ENCODE data around the gene SLC5A1. TPM values are rescaled to one million over a fixed set of nuclear protein-coding genes. Genes with fewer than 3 reads are reported as not detected.

SLC5A1 gene
- total and polyA plus RNA-seq, 2 of the 13 experiments (the other 11 are each of a cell fraction or from before 2014, with no cell fraction given), result not detected

DNA sequence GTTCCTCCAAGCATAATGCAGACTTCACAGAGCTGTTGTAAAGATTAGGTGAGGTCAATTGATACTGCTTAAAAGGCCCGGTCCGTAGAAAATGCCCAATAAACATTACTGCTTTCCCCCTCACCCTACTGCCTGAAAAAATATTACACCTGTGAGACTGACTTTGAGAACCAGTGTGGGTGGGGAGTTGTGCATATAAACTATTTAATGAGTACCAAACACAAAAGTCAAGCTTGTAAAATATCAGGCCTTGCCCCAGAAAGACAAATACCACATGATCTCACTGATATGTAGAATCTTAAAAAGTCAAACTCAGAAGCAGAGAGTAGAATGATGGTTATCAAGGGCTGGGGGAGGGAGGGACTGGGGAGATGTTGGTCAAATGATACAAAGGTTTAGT is 69.3 kb downstream of the SLC5A1 start (continued):
- TF ChIP-seq, protein P1, sequence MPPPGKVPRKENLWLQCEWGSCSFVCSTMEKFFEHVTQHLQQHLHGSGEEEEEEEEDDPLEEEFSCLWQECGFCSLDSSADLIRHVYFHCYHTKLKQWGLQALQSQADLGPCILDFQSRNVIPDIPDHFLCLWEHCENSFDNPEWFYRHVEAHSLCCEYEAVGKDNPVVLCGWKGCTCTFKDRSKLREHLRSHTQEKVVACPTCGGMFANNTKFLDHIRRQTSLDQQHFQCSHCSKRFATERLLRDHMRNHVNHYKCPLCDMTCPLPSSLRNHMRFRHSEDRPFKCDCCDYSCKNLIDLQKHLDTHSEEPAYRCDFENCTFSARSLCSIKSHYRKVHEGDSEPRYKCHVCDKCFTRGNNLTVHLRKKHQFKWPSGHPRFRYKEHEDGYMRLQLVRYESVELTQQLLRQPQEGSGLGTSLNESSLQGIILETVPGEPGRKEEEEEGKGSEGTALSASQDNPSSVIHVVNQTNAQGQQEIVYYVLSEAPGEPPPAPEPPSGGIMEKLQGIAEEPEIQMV (CRISPR knock-in tag; IDR thresholded peaks at IDR 0.05; ENCODE audit: low read depth), result no peak
- TF ChIP-seq NR3C1 (CRISPR knock-in tag; IDR thresholded peaks at IDR 0.05), result no peak

DNA sequence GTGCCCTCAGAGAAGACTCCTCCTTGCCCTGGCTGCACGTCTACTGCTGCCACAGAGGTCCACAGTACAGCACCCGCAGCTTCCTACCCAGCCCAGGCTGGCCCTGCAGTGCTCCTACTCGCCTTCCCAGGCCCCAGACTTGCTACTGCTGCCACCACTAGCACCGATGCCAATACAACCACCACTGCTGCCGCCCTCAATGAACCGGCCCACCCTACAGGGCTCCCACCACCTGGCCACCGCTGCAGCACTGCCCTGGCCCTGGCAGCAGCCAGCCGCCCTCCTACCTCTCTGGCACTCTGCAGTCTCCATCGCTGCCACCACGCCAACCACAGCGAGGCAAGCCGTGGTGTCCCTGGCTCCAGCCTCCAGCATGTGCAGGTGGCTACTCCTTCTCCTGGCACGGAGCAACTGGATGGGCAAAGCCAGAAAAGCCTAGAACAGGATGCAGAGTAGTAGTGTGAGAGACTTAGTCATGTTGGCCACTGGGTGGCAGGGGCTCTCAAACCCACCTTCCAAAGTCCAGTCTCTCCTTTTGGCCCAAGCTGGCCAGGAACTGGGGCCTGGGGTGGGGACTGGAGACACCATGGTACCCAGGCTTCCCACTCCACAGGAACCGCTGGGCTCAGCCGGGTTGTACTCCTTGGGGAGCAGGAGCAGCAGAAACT is 76.6 kb downstream of the SLC5A1 start:
- Histone ChIP-seq H3K27me3 (ENCODE audit: control insufficient read depth in 1 of 2, insufficient read depth in 2 of 2, low read length in 2 of 2) (peaks cover 0 to 1% of the 10 kb centered on the region in 2 experiments; a peak in 2 of 5 replicates), H3K36me3 (replicated peaks in 1 of 2; ENCODE audit: control insufficient read depth in 1 of 2, insufficient read depth in 2 of 2, low read length in 2 of 2) (no peaks in the 10 kb centered on the region), H3K4me1 (ENCODE audit: insufficient read depth, low read length) (no peaks in the 10 kb centered on the region), H3K79me2 (ENCODE audit: insufficient read depth, low read length) (no peaks in the 10 kb centered on the region), H3K9ac (ENCODE audit: insufficient read depth, low read depth, low read length) (no peak overlapping the region), H4K20me1 (ENCODE audit: insufficient read depth, low read length) (no peaks in the 10 kb centered on the region), H3K4me3 (replicated peaks in 1 of 3; ENCODE audit: insufficient read depth in 1 of 3, low read depth in 2 of 3, low read length in 3 of 3) (no peak overlapping the region), H2AFZ (ENCODE audit: low read length) (no peak overlapping the region), H3K9me3 (ENCODE audit: low read length) (no peaks in the 10 kb centered on the region), H3K4me2 (ENCODE audit: low read depth, low read length) (no peak overlapping the region), H3K27ac (ENCODE audit: extremely low read length, insufficient read depth, low read length) (no peak overlapping the region)
- intact Hi-C loops (cut with micrococcal nuclease; ENCODE audit: unreplicated experiment) (no loop called here), in situ Hi-C loops (cut with HindIII; ENCODE audit: extremely low pct_ligation_motif_present, low pct_unique_long_range_greater_than_20kb) (no loop called here)
- no peak for FAIRE-seq
- WGBS (ENCODE audit: low lambda C conversion rate), result 17% methylated on average over 4 of the region's 15 CpGs
- DNase-seq (ENCODE audit: low spot score), result no peak
- peak; percentile 81 for ATAC-seq
- no TSS peak for BruUV-seq (replicated peaks)
- ChIA-PET CTCF (ENCODE audit: low intra/inter-chr PET ratio, low total read pairs) (no interaction called here), POLR2A (no interaction called here)
- TF ChIP-seq, protein P2, sequence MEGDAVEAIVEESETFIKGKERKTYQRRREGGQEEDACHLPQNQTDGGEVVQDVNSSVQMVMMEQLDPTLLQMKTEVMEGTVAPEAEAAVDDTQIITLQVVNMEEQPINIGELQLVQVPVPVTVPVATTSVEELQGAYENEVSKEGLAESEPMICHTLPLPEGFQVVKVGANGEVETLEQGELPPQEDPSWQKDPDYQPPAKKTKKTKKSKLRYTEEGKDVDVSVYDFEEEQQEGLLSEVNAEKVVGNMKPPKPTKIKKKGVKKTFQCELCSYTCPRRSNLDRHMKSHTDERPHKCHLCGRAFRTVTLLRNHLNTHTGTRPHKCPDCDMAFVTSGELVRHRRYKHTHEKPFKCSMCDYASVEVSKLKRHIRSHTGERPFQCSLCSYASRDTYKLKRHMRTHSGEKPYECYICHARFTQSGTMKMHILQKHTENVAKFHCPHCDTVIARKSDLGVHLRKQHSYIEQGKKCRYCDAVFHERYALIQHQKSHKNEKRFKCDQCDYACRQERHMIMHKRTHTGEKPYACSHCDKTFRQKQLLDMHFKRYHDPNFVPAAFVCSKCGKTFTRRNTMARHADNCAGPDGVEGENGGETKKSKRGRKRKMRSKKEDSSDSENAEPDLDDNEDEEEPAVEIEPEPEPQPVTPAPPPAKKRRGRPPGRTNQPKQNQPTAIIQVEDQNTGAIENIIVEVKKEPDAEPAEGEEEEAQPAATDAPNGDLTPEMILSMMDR (CRISPR knock-in tag; IDR thresholded peaks at IDR 0.05), result peak; percentile 37; the same call in 1 of the 2 replicates
- TF ChIP-seq HNF4G (IDR thresholded peaks at IDR 0.05; ENCODE audit: borderline replicate concordance, low read depth, low read length) (peak; percentile 29; the same call in 1 of the 2 replicates), HNF4G (CRISPR knock-in tag; IDR thresholded peaks at IDR 0.05; ENCODE audit: borderline replicate concordance, low read depth) (no peak), MXD4 (CRISPR knock-in tag; IDR thresholded peaks at IDR 0.05) (no peak), HNF4A (CRISPR knock-in tag; IDR thresholded peaks at IDR 0.05) (peak; percentile 56)

All from HepG2 (cell line).